ENCODE data around the gene C17orf78. TPM values are rescaled to one million over a fixed set of nuclear protein-coding genes. Genes with fewer than 3 reads are reported as not detected.
A peak's percentile ranks its signal among the peaks of the same experiment; 100 is the strongest.

C17orf78 gene
- polyA plus RNA-seq, 1 donor (not counting 4 experiments of a cell fraction or from before 2014, with no cell fraction given): not detected

GRCh38 chr17:37359682-37360188 is 16.1 kb upstream of the C17orf78 start:
- Histone ChIP-seq H3K9me1 (ENCODE audit: control insufficient read depth, extremely low read depth, insufficient read depth, low read length) (no peaks in the 10 kb centered on the region), H3K27ac (ENCODE audit: control insufficient read depth, insufficient read depth, low read length) (peak overlapping the region; percentile 86), H3K79me2 (ENCODE audit: control insufficient read depth, insufficient read depth, low read length) (peaks cover 40% of the 10 kb centered on the region), H3K36me3 (ENCODE audit: control insufficient read depth in 2 of 2, extremely low read depth in 1 of 2, insufficient read depth in 2 of 2, low read length in 2 of 2) (no peaks in the 10 kb centered on the region), H3K4me2 (ENCODE audit: control insufficient read depth, extremely low read depth, insufficient read depth, low read depth, low read length) (peak overlapping the region; percentile 98), H3K4me3 (ENCODE audit: control insufficient read depth in 2 of 3, extremely low read depth in 1 of 3, insufficient read depth in 2 of 3, low read depth in 1 of 3, low read length in 3 of 3) (peak overlapping the region in 2 of 3 experiments; percentile 51 to 81), H3K9me3 (ENCODE audit: control insufficient read depth, low read depth, low read length) (no peaks in the 10 kb centered on the region), H3K9ac (ENCODE audit: control insufficient read depth, extremely low read depth, insufficient read depth, low read length) (peak overlapping the region; percentile 96), H2AFZ (ENCODE audit: control insufficient read depth, low read length) (peak overlapping the region; percentile 82), H3K4me1 (ENCODE audit: control insufficient read depth, extremely low read depth, insufficient read depth, low read length) (peaks cover 44% of the 10 kb centered on the region), H4K20me1 (ENCODE audit: control insufficient read depth, extremely low read depth, insufficient read depth, low read length) (no peaks in the 10 kb centered on the region), H3K27me3 (ENCODE audit: control insufficient read depth, extremely low read depth, insufficient read depth, low read length) (no peaks in the 10 kb centered on the region)
- FAIRE-seq (no peak), DNase-seq (ENCODE audit: low read depth, low spot score) (no peak)
- dilution Hi-C loops (cut with MboI; ENCODE audit: extremely low pct_ligation_motif_present, low sequenced_read_pairs): no loop called here
- no peak for TF ChIP-seq EZH2 (IDR thresholded peaks at IDR 0.05; ENCODE audit: low read length)
- TF ChIP-seq CTCF (optimal IDR thresholded peaks at IDR 0.05 in 1 of 3, IDR thresholded peaks at IDR 0.05 in 1 of 3, conservative IDR thresholded peaks at IDR 0.05 in 1 of 3; ENCODE audit: extremely low read depth in 1 of 3, insufficient read depth in 2 of 3, low read length in 3 of 3): no peak

GRCh38 chr17:37360632-37361031 is 15.2 kb upstream of the C17orf78 start:
- Histone ChIP-seq H3K27me3 (ENCODE audit: control insufficient read depth, extremely low read depth, insufficient read depth, low read length) (no peaks in the 10 kb centered on the region), H3K27ac (ENCODE audit: control insufficient read depth, insufficient read depth, low read length) (peak overlapping the region; percentile 86), H3K9me3 (ENCODE audit: control insufficient read depth, low read depth, low read length) (no peaks in the 10 kb centered on the region), H3K4me1 (ENCODE audit: control insufficient read depth, extremely low read depth, insufficient read depth, low read length) (peaks cover 44% of the 10 kb centered on the region), H2AFZ (ENCODE audit: control insufficient read depth, low read length) (no peak overlapping the region), H4K20me1 (ENCODE audit: control insufficient read depth, extremely low read depth, insufficient read depth, low read length) (no peaks in the 10 kb centered on the region), H3K9me1 (ENCODE audit: control insufficient read depth, extremely low read depth, insufficient read depth, low read length) (no peaks in the 10 kb centered on the region), H3K36me3 (ENCODE audit: control insufficient read depth in 2 of 2, extremely low read depth in 1 of 2, insufficient read depth in 2 of 2, low read length in 2 of 2) (no peaks in the 10 kb centered on the region), H3K9ac (ENCODE audit: control insufficient read depth, extremely low read depth, insufficient read depth, low read length) (no peak overlapping the region), H3K79me2 (ENCODE audit: control insufficient read depth, insufficient read depth, low read length) (peaks cover 31% of the 10 kb centered on the region), H3K4me3 (ENCODE audit: control insufficient read depth in 2 of 3, extremely low read depth in 1 of 3, insufficient read depth in 2 of 3, low read depth in 1 of 3, low read length in 3 of 3) (no peak overlapping the region), H3K4me2 (ENCODE audit: control insufficient read depth, extremely low read depth, insufficient read depth, low read depth, low read length) (peak overlapping the region; percentile 82)
- dilution Hi-C loops (cut with MboI; ENCODE audit: extremely low pct_ligation_motif_present, low sequenced_read_pairs): no loop called here
- TF ChIP-seq CTCF (optimal IDR thresholded peaks at IDR 0.05 in 1 of 3, IDR thresholded peaks at IDR 0.05 in 1 of 3, conservative IDR thresholded peaks at IDR 0.05 in 1 of 3; ENCODE audit: extremely low read depth in 1 of 3, insufficient read depth in 2 of 3, low read length in 3 of 3) (no peak), EZH2 (IDR thresholded peaks at IDR 0.05; ENCODE audit: low read length) (no peak)
- no peak for DNase-seq (ENCODE audit: low read depth, low spot score)
- no peak for FAIRE-seq
